Measurements from ENCODE around the gene RAB30. TPM values are rescaled to one million over a fixed set of nuclear protein-coding genes. Genes with fewer than 3 reads are reported as not detected.

The RAB30 gene
- total RNA-seq: 6.5 TPM

- peak; percentile 99 for ATAC-seq
Measured at GRCh38 chr11:83071567-83072349, at the start of gene RAB30. Gene RAB30, minus strand, starts transcription at chr11:83071897. Its CDS starts 74,581 bp downstream, at chr11:82997316.

- no peak for ATAC-seq
Measured at GRCh38 chr11:83120327-83120726, 48.6 kb upstream of the RAB30 start.

GRCh38 chr11:83119216-83119615, 47.5 kb upstream of the RAB30 start:
- ATAC-seq: no peak

GRCh38 chr11:83118814-83119213, 47.1 kb upstream of the RAB30 start:
- no peak for ATAC-seq

- ATAC-seq: no peak
Measured at GRCh38 chr11:83116015-83116641, 44.4 kb upstream of the RAB30 start.

- no peak for ATAC-seq
Measured at GRCh38 chr11:83115551-83115950, 43.9 kb upstream of the RAB30 start.

- ATAC-seq: no peak
Measured at GRCh38 chr11:83115026-83115425, 43.3 kb upstream of the RAB30 start.

- ATAC-seq: no peak
Measured at GRCh38 chr11:83112886-83113285, 41.2 kb upstream of the RAB30 start.

- no peak for ATAC-seq
Measured at GRCh38 chr11:83105168-83105567, 33.5 kb upstream of the RAB30 start.

GRCh38 chr11:83102834-83103233, 31.1 kb upstream of the RAB30 start:
- no peak for ATAC-seq

- no peak for ATAC-seq
Measured at GRCh38 chr11:83097429-83098075, 25.9 kb upstream of the RAB30 start.

GRCh38 chr11:83093634-83094033, 21.9 kb upstream of the RAB30 start:
- ATAC-seq: peak; percentile 54

GRCh38 chr11:83092488-83093384, 21.0 kb upstream of the RAB30 start:
- ATAC-seq: peak; percentile 86

GRCh38 chr11:83088965-83089364, 17.3 kb upstream of the RAB30 start:
- ATAC-seq: no peak

GRCh38 chr11:83087035-83087434, 15.3 kb upstream of the RAB30 start:
- ATAC-seq: peak; percentile 72

- no peak for ATAC-seq
Measured at GRCh38 chr11:83079820-83080219, 8.1 kb upstream of the RAB30 start.

GRCh38 chr11:83078269-83078668, 6.6 kb upstream of the RAB30 start:
- ATAC-seq: no peak

- ATAC-seq: no peak
Measured at GRCh38 chr11:83073884-83074283, 2.2 kb upstream of the RAB30 start.

GRCh38 chr11:83073258-83073657, 1.6 kb upstream of the RAB30 start:
- no peak for ATAC-seq

- no peak for ATAC-seq
Measured at GRCh38 chr11:83072350-83073242, 899 bp upstream of the RAB30 start.

GRCh38 chr11:83070731-83071566, 748 bp downstream of the RAB30 start:
- ATAC-seq: peak; percentile 0
